HG02798 (cell line): Measurements from ENCODE around the gene P2RX1.
A peak's percentile ranks its signal among the peaks of the same experiment; 100 is the strongest.

Experiments
- ATAC-seq: cut with Tn5 transposase; IDR thresholded peaks from one replicate; pipeline ENCODE4 v1.9.1; 2021; ENCODE audit warnings: mild to moderate bottlenecking; ENCODE audit not compliant: unreplicated experiment, poor library complexity

Gene P2RX1

GRCh38 chr17:3926860-3927627 lies 10.8 kb upstream of the P2RX1 start:
- no peak for ATAC-seq

GRCh38 chr17:3925684-3926485 lies 9.6 kb upstream of the P2RX1 start:
- ATAC-seq: no peak

DNA sequence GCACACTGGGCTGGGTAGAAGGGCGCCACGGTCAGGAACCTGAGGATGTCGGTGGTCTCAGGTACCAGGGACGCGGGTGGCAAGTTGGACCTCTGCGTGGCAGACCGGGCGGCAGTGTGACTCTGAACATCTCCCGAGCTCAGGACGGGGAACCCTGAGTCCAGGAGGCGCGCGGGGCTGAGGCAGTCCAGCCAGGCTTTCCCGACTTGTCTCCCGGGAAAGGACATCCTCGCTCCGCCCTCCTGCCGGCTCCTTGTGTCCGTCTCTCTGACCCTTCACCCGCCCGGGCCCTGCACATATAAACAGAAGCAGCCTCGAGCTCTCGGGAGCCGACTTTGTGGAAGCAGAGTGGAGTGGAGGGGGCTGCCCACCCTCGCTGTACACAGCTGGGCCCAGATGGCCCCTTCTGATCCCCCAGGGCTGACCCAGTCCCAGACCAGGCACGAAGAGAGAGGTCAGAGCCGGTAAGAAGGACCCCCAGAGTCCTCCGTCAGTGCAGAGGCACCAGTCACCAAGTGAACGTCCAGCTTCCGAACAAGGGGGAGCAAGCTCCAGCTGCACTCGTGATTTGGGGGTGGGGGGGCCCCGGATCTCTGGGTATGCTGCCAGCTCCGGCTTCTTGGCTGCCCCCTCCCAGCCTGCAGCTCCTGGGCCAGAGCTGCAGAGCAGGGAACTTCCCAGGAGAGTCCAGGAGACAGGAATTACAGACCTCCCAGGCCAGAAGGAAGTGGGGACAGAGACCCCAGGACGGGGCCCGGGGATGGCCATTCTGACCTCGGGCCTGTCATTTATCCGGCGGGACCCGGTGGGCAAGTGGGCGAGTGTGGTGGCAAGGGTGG lies 8.5 kb upstream of the P2RX1 start:
- ATAC-seq: no peak

DNA sequence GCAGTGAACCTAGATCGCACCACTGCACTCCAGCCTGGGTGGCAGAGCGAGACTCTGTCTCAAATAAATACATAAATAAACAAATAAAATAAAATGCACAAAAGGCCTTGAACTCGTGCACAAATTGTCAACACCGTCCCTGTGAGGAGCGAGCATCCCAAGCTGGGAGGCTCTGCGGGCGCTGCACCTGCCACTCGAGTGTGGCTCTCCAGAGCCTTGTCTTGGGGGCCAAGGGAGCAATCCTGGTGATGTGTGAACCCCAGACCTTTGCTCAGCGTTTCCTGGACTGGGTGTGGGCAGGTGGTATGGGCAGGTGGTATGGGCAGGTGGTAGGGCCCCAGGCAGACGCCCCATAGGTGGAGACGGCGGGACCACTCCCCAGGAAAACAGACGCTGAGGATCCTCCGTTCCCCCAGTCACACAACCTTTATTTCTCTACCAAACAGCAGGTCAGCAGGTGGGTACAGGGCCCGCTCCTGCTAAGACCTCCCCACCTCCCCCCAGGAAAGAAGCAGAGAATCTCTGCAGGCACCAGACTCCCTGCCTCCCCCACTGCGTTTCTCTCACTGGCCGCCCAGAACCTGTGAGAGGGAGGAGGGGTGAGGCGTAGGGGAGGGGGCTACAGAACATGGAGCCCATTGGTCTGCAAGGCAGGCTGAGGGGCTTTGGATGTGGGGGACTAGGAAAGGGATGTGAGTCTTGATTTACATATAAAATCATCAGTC lies 7.4 kb upstream of the P2RX1 start:
- no peak for ATAC-seq

- ATAC-seq: no peak
Measured at GRCh38 chr17:3922765-3923164, 6.5 kb upstream of the P2RX1 start.

DNA sequence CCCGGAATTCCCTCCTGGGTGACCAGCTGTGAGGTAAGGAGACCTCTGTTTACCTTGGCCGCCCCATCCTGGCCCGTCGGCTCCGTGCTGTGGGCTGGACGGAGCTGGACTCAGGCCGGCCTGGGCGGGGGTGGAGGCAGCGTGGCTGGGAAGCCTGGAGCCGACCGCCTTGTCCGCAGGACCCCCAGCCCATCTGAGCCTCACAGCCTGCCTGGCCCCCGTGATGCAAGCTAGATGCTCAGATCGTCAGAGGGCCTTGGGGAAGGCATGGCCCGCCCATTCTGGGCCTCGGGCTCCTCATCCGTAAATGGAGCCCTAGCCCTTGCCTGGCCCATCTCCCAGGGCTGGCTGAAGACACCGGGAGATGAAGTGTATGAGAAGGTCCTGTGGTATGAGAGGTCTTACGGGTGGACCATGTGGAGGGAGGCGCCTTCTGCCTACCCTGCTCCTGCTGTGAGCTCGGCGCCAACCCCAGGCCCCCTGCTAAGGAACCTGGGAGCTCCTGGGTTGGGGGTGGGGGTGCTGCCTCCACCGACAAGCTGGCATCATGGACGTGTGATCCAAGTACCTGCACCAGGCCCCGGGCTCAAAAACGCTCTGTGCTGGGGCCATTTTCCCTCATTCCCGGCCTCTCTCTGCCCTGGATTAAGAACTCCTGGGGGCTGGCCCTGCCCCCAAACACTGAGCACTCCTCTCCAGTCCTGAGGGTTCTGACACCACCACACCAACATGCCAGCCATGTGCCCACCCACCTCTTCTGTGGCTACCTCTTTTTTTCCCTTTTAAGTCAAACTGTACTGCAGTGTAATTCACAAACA lies 5.4 kb upstream of the P2RX1 start:
- no peak for ATAC-seq

GRCh38 chr17:3921006-3921405 lies 4.7 kb upstream of the P2RX1 start:
- no peak for ATAC-seq

DNA sequence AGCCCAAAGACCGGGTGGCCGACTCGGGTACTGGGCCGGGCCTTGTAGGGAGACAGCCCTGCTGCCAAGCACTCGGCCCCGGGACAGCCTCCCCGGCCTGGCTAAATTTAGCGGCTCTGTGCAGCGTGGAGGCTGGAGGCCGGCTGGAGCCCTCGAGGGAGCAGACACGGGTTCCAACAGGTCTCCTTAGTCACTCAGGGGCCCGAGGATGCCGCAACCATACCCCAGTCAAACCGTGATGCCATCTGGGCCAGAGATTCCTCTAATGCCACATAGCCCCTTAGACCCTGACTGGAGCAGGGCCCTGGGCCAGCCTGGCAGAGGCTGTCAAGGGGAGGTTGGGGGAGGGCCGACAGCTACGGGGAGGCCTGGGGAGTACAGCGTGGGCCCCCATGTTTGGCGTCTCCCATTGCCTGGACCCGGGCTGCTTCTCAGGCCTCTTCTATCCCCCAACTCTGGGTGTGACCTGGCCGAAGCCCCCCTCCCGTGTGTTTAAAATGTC lies 2.9 kb upstream of the P2RX1 start:
- no peak for ATAC-seq

DNA sequence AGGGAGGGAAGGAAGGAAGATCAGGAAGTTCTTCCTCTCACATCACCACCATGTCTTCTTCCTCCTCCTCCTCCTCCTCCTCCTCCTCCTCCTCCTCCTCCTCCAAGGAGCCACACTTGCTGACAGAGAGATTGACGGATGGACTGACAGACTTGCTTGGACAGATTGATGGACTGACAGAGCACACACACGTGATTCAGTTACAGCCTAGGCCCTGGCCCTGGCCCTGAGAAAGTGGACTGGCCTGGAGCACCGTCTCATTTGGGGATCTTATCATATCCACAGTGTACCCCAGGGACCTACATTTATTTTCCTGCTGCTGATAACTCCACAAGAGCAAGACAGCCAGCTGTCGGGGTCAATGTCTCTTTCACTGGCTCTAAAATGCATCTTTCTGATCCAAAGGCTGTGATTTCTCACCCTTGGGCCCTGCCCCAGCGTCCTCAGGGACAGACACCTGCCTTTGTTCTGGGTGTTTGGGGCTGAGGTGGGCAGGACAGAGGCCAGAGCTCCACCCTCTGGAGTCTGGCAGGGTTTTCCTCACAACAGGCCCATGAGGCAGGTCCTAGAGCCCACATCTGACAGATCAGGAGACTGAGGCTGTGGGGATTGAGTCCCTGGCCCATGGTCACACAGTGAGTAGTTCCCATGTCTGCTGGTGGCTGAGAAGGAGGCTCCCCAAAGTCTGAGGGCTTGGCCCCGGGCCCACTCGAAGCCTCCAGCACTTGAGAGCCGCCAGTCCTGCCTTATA lies 2.3 kb upstream of the P2RX1 start:
- no peak for ATAC-seq

- no peak for ATAC-seq
Measured at GRCh38 chr17:3917391-3917931, 1.2 kb upstream of the P2RX1 start.

- ATAC-seq: no peak
Measured at GRCh38 chr17:3916825-3917224, 560 bp upstream of the P2RX1 start.

DNA sequence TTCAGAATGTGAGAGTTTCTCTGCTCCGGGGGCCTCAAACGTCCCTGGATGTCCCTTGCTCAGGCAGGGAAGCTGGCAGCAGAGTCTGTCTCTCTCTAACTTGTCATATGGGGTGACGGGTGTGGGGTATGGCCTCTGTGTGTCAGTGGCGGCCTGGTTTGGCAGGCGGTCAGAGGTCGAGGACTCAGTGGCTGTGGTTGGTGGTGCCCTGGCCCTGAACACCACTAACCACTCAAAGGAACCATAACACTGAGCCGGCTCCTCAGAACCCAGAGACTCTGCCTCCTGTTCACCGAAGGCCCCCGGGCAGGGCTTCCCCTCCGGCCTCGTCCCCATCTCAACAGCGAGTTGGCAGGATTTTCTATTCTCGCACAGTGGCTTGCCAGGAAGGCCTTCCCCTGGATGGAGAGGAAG lies 677 bp downstream of the P2RX1 start:
- ATAC-seq: no peak

GRCh38 chr17:3914312-3914670 lies 2.0 kb downstream of the P2RX1 start:
- ATAC-seq: peak; percentile 54

- ATAC-seq: peak; percentile 51
Measured at GRCh38 chr17:3913531-3914311, 2.5 kb downstream of the P2RX1 start.

- ATAC-seq: no peak
Measured at GRCh38 chr17:3912827-3913226, 3.4 kb downstream of the P2RX1 start.

DNA sequence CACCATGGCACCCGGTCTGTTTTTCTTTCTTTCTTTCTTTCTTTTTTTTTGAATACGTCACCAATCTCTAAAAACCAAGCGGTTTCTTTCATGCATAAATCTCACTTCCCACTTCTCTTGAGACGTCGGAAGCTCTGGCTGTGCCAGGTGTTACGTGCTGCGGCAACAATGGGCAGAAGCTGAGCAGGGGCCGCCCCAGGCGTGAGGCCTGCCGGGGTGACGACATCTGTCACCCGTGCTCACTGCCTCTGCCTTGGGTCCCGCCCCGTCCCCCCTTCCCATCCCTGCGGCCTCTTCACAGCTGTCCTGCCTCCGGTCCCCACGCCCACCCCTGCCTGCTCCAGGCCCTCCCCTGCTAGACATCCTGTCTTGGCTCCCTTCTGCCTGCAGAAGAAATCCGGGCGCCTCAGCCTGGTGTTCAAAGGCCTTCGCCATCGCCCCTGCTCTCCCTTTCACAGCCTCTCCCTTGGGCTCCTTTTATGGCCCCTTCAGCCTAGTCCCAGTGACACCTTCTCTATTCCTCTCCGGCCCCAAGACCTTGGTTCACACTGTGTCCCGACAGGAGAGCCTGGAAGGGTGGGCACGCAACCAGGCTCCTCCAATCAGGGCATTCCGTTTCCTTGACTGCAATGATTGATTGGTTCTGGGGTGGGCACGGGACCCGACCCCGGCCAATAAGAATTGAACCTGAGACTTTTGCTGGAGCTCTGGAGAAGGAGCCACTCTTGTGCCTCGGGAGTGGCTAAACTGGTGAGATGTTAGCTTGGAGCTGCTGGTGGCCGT lies 4.8 kb downstream of the P2RX1 start:
- peak; percentile 79 for ATAC-seq
